GM10847 (cell line): ENCODE results near the gene WNT10A.

ENCODE experiments used
- POLR2A ChIP-seq: IDR thresholded peaks from 2 replicates; pipeline ENCODE4 v1.6.1; 2011; ENCODE audit not compliant: insufficient read length; ENCODE audit errors: extremely low read depth

The WNT10A gene

GRCh38 chr2:218867900-218868299 is 12.8 kb upstream of the WNT10A start:
- TF ChIP-seq POLR2A = no peak

DNA sequence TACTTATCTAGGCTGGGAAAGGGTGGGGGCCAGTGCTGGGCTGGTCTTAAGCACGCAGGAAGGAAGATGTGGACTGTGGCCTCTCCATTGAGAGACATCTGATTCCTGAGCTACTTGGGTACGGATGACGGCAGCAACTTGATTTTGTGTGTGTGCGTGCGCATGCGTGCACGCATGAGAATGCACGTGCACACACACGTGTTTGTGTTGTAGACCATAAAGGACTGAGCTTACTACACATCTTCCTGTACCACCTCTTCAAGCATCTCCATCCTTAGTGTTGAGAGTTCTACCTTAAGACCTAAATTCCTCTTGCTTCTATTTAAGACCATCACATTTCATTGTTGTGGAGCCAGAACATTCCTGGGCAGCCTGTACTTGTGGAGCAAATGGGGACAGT is 11.6 kb upstream of the WNT10A start:
- TF ChIP-seq POLR2A = no peak

DNA sequence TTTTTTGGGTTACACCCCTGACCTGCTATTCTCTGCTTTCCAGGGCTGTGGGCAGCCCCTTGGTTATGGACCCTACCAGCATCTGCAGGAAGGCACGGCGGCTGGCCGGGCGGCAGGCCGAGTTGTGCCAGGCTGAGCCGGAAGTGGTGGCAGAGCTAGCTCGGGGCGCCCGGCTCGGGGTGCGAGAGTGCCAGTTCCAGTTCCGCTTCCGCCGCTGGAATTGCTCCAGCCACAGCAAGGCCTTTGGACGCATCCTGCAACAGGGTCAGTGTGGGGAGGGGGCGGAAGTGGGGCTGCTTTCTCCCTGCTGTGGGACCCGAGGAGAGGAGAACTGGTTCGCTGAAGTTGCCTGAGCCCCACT is 9.7 kb upstream of the WNT10A start:
- no peak for TF ChIP-seq POLR2A

DNA sequence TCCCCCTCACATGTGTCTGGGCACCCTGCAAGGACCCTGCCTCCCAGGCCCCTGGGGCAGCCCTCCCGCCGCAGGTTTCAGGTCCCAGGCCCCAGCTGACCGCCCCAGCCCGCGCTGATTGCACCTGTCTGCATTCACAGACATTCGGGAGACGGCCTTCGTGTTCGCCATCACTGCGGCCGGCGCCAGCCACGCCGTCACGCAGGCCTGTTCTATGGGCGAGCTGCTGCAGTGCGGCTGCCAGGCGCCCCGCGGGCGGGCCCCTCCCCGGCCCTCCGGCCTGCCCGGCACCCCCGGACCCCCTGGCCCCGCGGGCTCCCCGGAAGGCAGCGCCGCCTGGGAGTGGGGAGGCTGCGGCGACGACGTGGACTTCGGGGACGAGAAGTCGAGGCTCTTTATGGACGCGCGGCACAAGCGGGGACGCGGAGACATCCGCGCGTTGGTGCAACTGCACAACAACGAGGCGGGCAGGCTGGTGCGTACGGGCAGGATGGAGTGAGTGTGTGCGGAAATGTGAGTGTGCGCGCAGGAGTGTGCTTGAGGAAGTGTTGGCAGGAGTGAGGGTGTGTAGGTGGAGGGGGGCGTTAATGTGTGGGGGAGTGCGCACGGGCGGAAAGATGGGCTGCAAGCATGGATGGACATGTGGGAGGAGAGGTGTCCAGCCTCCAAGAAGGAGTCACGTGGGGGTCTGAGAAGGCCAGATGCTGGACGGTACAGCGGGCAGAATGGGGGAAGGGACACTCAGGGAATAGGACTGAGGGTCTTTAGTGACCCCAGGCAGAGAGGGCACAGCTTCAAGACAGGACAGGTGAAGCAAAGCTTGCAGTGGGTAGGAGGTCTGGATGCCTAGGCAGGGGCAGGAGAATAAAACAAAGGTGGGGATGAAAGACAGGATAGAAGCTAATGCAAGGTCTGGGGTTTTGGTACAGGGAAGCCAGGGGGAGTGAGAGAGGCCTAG is 9.0 kb upstream of the WNT10A start:
- no peak for TF ChIP-seq POLR2A

- TF ChIP-seq POLR2A = no peak
Measured at GRCh38 chr2:218872645-218873358, 7.8 kb upstream of the WNT10A start.

GRCh38 chr2:218873359-218874194 is 7.1 kb upstream of the WNT10A start:
- no peak for TF ChIP-seq POLR2A

DNA sequence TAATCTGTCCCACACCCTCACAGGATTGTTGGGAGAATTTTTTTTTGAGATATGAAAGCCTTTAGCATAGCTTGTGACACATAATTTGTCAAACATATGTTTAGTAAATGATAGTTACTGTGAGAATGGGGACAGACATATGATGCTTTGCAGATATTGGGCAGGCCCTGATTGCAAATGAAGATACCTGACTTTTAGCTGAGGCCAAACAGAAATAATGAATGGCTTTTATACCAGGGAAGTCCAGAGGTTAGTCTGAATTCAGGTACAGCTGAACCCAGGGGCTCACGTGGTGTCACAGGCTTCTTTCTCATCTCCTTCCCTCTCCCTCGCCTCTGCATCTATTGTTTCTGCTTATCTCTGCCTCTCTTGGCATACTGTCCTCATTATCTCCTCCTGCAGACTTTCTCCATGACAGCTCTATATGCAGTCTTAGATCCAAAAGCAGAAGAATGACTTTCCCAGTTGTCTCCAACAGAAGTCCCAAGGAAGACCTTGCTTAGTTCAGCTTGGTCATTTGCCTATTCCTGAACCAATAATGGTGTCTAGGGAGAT is 4.9 kb upstream of the WNT10A start:
- TF ChIP-seq POLR2A = no peak

- no peak for TF ChIP-seq POLR2A
Measured at GRCh38 chr2:218876562-218877219, 4.0 kb upstream of the WNT10A start.

DNA sequence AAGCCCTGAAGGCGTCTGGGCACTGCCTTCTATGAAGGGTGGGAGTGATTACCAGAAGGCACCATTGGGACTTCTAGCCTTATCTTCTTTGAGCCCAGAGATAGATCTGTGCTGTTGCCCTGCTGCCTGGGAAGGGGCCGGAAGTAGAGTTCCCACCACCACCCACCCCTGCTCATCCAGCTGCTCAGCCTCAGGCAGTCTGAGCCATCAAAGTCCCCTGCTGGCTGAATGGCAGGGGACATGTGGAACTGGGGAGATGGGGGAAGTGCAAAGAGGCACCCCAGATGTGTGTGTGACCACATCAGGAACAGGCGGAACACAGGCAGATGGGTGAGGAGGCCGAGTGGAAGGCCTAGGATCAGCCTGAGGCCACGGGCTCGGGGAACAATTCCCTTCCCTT is 3.3 kb upstream of the WNT10A start:
- TF ChIP-seq POLR2A = no peak

- TF ChIP-seq POLR2A = no peak
Measured at GRCh38 chr2:218877891-218878290, 2.8 kb upstream of the WNT10A start.

GRCh38 chr2:218878486-218878885 is 2.2 kb upstream of the WNT10A start:
- no peak for TF ChIP-seq POLR2A

DNA sequence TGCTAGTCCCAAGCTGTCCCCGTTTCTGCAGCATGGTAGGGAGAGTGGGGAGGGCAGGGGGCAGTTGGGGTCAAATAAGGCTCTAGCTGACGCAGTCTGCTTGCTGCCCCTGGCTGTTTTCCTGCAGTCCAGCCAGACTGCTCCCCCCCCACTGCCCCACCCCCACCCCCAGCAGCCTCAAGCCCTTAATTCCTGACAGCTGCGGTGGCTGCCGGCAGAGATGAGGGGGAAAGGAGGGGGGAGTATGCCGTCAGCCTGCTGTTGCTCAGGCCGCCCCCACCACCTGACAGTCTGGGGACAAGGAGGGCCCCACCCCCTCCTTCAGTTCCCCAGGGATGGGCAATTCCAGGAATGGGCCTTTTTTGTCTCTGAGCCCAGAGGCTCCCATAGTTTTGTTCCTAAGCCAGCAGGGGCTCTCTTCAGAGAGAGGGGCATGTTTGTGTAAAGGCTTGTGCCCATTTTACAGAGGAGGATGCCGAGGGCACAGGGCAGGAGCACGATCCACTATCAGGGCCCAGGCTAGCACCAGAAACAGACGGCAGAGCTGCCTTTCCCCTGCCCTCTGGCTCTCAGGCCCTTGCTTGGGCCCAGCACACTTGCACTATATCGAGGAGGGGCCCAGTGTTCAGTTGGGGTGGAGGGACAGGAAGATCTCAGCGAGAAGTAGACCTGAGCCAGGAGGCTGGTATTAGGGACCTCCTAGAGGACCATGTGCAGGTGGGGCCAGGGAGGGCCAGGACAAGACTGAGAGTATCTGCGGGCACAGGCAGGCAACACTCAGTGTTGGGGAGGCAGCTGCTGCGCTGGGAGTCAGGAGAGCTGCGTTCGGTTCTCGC is 1.5 kb upstream of the WNT10A start:
- TF ChIP-seq POLR2A = no peak

DNA sequence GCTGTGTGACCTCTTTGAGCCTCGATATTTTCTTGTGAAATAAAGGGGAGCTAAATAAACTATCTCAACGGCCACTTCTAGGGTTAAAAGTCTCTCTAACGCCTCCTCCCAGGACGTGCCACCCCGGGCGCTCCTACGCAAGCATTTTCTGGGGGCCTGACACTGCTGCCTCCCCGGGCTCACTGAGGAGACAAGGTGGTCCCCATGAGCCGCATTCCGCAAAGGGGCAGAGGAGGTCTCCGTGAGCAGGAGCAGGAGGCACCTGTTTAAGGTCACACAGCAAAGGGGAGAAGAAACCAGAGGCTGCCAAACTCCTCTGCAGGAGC is 913 bp upstream of the WNT10A start:
- TF ChIP-seq POLR2A = peak; percentile 17
